Kidney glomerular epithelial cell (primary cell): ENCODE measurements around the gene ADGRV1.
"Not testable (repeated sequence)": the region's sequence is repeated elsewhere in the genome, so short reads cannot be mapped to it uniquely, and the experiment has no call there.

Source experiments
- DNase-seq: peaks from one replicate; lab custom pipeline; 2025; lab: John Stamatoyannopoulos, UW

The ADGRV1 gene

GRCh38 chr5:91030521-91031401, 472.2 kb downstream of the ADGRV1 start:
- no peak for DNase-seq

- no peak for DNase-seq
Measured at GRCh38 chr5:91031402-91031752, 472.8 kb downstream of the ADGRV1 start.

GRCh38 chr5:91032125-91032524, 473.5 kb downstream of the ADGRV1 start:
- no peak for DNase-seq

- DNase-seq = no peak
Measured at GRCh38 chr5:91033370-91033769, 474.8 kb downstream of the ADGRV1 start.

- DNase-seq = no peak
Measured at GRCh38 chr5:91038180-91038808, 479.7 kb downstream of the ADGRV1 start.

- DNase-seq = not testable (repeated sequence)
Measured at GRCh38 chr5:91041132-91041531, 482.5 kb downstream of the ADGRV1 start.

GRCh38 chr5:91042247-91042935, 483.8 kb downstream of the ADGRV1 start:
- no peak for DNase-seq

- no peak for DNase-seq
Measured at GRCh38 chr5:91042936-91043255, 484.3 kb downstream of the ADGRV1 start.

- DNase-seq = no peak
Measured at GRCh38 chr5:91048073-91048472, 489.5 kb downstream of the ADGRV1 start.

GRCh38 chr5:91049112-91049511, 490.5 kb downstream of the ADGRV1 start:
- DNase-seq = no peak

GRCh38 chr5:91049800-91050199, 491.2 kb downstream of the ADGRV1 start:
- DNase-seq = peak; percentile 68

GRCh38 chr5:91052411-91052810, 493.8 kb downstream of the ADGRV1 start:
- not testable (repeated sequence) for DNase-seq

- DNase-seq = no peak
Measured at GRCh38 chr5:91052977-91053740, 494.6 kb downstream of the ADGRV1 start.

GRCh38 chr5:91053741-91054025, 495.1 kb downstream of the ADGRV1 start:
- DNase-seq = no peak

GRCh38 chr5:91058155-91058554, 499.6 kb downstream of the ADGRV1 start:
- no peak for DNase-seq

GRCh38 chr5:91058575-91058974, 500.0 kb downstream of the ADGRV1 start:
- DNase-seq = peak; percentile 38

- no peak for DNase-seq
Measured at GRCh38 chr5:91059409-91059808, 500.8 kb downstream of the ADGRV1 start.

GRCh38 chr5:91061094-91061493, 502.5 kb downstream of the ADGRV1 start:
- DNase-seq = no peak

GRCh38 chr5:91061946-91062562, 503.5 kb downstream of the ADGRV1 start:
- DNase-seq = no peak

GRCh38 chr5:91063098-91063690, 504.6 kb downstream of the ADGRV1 start:
- not testable (repeated sequence) for DNase-seq

- DNase-seq = no peak
Measured at GRCh38 chr5:91065496-91065895, 506.9 kb downstream of the ADGRV1 start.

- DNase-seq = no peak
Measured at GRCh38 chr5:91069364-91069763, 510.8 kb downstream of the ADGRV1 start.
